ENCODE results near the gene CDK2. TPM values are rescaled to one million over a fixed set of nuclear protein-coding genes. Genes with fewer than 3 reads are reported as not detected.
"Not testable (repeated sequence)": the region's sequence is repeated elsewhere in the genome, so short reads cannot be mapped to it uniquely, and the experiment has no call there.

Gene CDK2
- total RNA-seq, 1 donor from 2014 or later: 98.3 TPM

DNA sequence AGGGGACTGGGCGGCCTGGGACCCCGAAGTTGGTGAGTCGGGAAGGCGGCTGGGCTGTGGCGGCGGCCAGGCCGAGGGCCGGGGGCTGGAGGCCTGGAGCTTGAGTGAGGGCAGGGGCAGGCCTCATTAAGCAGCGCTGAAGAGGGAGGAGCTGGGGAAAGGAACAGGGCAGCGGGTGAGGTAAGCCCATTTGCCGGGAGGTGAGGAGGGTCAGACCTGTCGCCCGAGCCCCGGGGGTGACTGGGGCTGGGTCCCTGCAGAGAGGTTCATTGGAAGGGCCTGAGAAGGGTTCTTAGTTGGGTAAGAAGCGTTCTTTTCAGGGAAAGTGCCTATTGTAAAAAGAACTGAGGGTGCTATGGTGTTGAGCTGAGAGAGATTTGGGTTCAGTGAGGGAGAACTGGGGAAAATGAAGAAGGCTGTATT, 7.7 kb downstream of the CDK2 start:
- intact Hi-C loops (cut with micrococcal nuclease): loop anchor here (1.0 to 10.0 kb wide), 3 partner anchors 8 to 1968 kb away; partner anchors contain the start of genes ATP23, CDK2, PMEL and SPRYD4

- intact Hi-C loops (cut with micrococcal nuclease): loop anchor here (10.0 kb wide), 1 partner anchor 486 kb away; the partner anchor contains the start of gene SPRYD4
Measured at GRCh38 chr12:55978393-55978792, 11.8 kb downstream of the CDK2 start.

DNA sequence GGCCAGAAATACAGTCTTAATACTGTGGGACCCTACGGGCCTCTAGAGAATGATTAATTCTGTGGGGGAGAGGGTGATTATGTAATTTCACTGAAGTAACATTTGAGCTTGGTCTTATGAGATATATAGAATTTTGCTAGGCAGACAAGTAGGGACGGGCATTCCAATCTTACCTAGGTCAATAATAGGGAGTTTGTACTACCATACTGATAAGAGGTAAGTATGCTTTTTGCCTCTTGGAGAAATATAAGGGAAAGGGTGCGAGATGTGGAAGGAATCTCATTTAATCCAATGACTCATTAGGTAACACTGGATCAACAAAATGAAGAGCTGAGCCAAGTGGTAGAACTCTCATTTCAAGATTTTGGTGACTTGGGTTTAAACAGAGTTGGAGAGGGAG, 12.4 kb downstream of the CDK2 start:
- intact Hi-C loops (cut with micrococcal nuclease): loop anchor here (10.0 kb wide), 1 partner anchor 486 kb away; the partner anchor contains the start of gene SPRYD4

- intact Hi-C loops (cut with micrococcal nuclease): not testable (repeated sequence)
Measured at GRCh38 chr12:55981882-55982281, 15.3 kb downstream of the CDK2 start.

- intact Hi-C loops (cut with micrococcal nuclease): no loop called here
Measured at GRCh38 chr12:55982319-55982936, 15.8 kb downstream of the CDK2 start.

- intact Hi-C loops (cut with micrococcal nuclease): no loop called here
Measured at GRCh38 chr12:55983232-55983842, 16.7 kb downstream of the CDK2 start.

DNA sequence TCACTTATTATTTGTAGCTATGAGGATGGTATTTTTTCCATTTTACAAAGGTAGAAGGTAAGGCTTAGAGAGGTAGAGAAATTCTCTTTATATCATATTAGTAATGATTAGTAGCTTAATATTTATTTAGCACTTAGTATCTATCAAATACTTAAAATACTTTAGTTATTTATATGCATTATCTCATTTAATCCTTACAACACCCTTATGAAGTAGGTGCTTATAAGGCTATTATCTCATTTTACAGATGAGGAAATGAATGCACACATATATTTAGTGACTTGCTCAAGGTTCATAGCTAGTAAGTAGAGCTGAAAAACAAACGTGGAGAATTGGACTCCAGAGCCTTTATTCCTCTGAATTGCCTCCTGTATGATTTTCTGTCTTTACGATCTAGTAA, 18.2 kb downstream of the CDK2 start:
- intact Hi-C loops (cut with micrococcal nuclease): no loop called here

- intact Hi-C loops (cut with micrococcal nuclease): no loop called here
Measured at GRCh38 chr12:55985341-55985740, 18.7 kb downstream of the CDK2 start.

GRCh38 chr12:55985976-55986375, 19.3 kb downstream of the CDK2 start:
- intact Hi-C loops (cut with micrococcal nuclease): not testable (repeated sequence)

GRCh38 chr12:55991110-55991509, 24.5 kb downstream of the CDK2 start:
- intact Hi-C loops (cut with micrococcal nuclease): no loop called here

DNA sequence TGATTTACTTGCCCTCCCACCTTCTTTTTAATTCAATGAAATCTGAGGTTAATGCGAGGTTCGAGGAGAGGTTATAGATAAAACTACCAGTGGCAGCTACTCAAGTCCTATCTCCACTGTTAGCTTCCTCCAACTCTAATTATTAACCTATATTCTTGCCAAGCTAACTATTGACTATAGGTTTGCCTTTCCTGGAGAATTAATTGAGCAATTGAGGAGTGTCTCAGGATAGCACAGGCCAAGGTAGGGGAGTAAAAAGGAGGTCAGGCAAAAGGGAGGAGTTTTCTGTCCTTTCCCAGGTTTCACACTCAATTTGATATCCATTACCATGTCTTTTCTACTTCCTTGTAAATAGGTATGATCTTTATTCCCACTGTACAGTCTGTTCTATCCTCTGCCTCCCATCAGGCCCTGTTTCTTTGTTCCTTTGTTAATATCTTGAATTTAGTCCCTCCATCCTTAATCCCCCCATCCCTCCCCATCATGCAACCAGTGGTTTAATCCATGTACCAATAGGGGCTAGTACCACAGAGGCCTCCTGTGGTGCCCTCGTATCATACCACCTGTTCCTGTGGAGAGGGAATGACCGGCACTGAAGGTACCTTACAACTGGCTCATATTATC, 26.7 kb downstream of the CDK2 start:
- intact Hi-C loops (cut with micrococcal nuclease): no loop called here

DNA sequence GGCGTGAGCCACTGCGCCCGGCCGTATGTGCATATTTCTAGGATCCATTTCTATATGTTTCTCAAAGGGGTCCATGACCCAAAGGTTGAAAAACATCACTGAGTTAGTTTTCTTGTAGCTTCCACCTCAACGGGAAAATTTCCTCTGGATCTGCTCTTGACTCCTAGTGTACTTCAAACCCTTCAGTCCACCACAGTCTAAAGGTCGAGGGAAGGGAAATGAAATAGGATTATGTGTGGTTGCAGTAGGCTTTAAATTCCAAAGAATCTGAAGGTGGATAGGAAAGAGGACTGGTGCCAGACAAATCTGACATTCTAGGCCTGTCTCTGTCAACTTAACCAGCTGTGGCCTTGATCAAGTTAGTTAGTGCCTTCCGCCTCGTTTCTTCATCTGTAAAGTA, 28.7 kb downstream of the CDK2 start:
- intact Hi-C loops (cut with micrococcal nuclease): no loop called here

DNA sequence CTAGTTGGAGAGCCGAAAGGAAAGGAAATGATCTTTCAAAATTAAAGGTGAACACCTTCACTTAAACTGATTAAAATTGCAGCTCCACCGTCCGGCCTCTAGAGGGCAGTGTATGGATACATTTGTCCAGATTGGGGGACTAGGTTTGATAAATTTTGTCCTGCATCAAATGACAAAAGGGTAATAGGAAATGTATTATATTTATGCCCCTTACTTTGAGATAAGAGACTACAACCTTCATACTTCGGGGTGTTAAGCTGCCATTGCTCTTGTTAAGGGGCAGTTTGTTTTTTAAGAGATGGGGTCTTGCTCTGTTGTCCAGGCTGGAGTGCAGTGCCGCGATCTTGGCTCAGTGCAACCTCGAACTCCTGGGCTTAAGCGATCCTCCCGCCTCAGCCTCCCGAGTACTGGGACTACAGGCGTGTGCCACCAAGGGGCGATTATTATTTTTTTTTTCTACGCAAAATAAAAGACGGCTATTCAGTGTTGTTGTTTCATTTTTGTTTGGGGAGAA, 29.6 kb downstream of the CDK2 start:
- intact Hi-C loops (cut with micrococcal nuclease): loop anchor here (1.0 kb wide), 3 partner anchors 33 to 108 kb away; partner anchors contain the start of genes PA2G4 and RPS26

- intact Hi-C loops (cut with micrococcal nuclease): loop anchor here (1.0 kb wide), 3 partner anchors 32 to 107 kb away; partner anchors contain the start of genes PA2G4 and RPS26
Measured at GRCh38 chr12:55996715-55997534, 30.3 kb downstream of the CDK2 start, which contains the start of gene SUOX. Gene SUOX (plus strand): TSS chr12:55997276. CDS start chr12:56002222, 4,946 bp downstream.

GRCh38 chr12:55997535-55997859, 30.9 kb downstream of the CDK2 start:
- intact Hi-C loops (cut with micrococcal nuclease): no loop called here

GRCh38 chr12:55999522-55999921, 32.9 kb downstream of the CDK2 start:
- intact Hi-C loops (cut with micrococcal nuclease): not testable (repeated sequence)

DNA sequence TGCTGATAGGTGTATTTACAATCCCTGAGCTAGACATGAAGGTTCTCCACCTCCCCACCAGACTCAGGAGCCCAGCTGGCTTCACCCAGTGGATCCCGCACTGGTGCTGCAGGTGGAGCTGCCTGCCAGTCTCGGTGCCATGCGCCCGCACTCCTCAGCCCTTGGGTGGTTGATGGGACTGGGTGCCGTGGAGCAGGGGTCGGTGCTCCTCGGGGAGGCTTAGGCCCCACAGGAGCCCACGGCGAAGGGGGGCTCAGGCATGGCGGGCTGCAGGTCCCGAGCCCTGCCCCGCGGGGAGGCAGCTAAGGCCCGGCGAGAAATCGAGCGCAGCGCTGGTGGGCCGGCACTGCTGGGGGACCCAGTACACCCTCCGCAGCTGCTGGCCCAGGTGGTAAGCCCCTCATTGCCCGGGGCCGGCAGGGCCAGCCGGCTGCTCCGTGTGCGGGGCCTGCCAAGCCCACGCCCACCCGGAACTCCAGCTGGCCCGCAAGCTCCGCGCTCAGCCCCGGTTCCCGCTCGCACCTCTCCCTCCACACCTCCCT, 33.4 kb downstream of the CDK2 start:
- intact Hi-C loops (cut with micrococcal nuclease): not testable (repeated sequence)

DNA sequence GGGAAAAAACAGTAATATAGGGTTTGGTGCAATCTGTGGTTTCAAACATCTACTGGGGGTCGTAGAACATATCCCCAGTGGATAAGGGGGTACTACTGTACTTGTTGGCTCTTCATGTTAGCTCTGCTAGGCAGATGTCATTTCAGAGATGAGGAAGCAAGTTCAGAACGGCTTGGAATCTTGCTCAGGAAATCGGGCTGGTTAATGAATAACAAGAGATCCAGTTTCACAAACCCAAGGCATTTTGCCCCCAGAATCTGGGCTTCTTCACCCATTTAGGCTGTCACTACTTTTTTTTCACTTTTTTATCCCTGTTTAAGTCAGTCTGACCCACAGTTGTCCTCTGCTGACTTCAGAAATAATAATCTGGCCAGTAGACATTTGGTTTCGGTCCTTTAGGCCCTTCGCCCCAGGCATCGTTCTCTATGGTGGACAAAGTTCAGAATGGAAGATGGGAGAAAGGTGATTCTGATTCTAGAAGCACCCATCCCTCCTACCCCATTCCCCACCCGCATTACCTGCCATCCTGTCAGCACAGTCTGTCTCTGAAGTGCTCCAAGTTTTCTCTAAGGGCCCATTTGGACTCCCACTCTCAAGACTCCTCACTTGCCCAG, 35.0 kb downstream of the CDK2 start:
- intact Hi-C loops (cut with micrococcal nuclease): no loop called here

DNA sequence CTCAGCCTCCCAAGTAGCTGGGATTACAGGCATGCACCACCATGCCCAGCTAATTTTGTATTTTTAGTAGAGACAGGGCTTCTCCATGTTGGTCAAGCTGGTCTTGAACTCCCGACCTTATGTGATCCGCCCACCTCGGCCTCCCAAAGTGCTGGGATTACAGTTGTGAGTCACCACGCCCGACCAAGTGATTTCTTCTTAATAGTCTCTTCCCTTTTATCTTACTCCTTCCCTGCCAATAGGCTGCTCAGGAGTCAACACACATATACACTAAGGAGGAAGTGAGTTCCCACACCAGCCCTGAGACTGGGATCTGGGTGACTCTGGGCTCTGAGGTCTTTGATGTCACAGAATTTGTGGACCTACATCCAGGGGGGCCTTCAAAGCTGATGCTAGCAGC, 36.7 kb downstream of the CDK2 start:
- intact Hi-C loops (cut with micrococcal nuclease): not testable (repeated sequence)

GRCh38 chr12:56004211-56004610, 37.6 kb downstream of the CDK2 start:
- intact Hi-C loops (cut with micrococcal nuclease): no loop called here

All from T-helper 2 cell treated with Interferon-gamma antibody and Interleukin-4, amounts not matched to agents 100 ng/mL and 5 ng/mL, for 36 hours (primary cell).